Endothelial cell of umbilical vein (primary cell): ENCODE measurements around the gene STK40. TPM values are rescaled to one million over a fixed set of nuclear protein-coding genes. Genes with fewer than 3 reads are reported as not detected.

Experiments used
- BruUV-seq: library from RNA; stranded (reverse); fragments of 400-500 nt; replicated peaks from 2 replicates; lab custom pipeline; 2021; lab: Mats Ljungman, UMichigan
- CTCF ChIA-PET: fragments of 300-600, 350-600 bp; sonication (Branson Sonifier 250); formaldehyde crosslinking; loops from one replicate; lab custom pipeline; 2021; ENCODE audit warnings: antibody characterized with exemption, inconsistent platforms; lab: Charles Lee
- POLR2A ChIA-PET: fragments of 300-600, 350-600 bp; sonication (Branson Sonifier 250); formaldehyde crosslinking; loops from one replicate; lab custom pipeline; 2021; ENCODE audit warnings: antibody characterized with exemption, inconsistent platforms; lab: Charles Lee
- DNase-seq: peaks from one replicate; pipeline ENCODE4 v3.0.0-alpha.2; 2011; ENCODE audit warnings: low read depth, low spot score
- FAIRE-seq: peaks from 2 replicates; lab custom pipeline; 2011; peaks lifted over from hg19 to GRCh38; lab: Jason Lieb, UNC
- H2AFZ ChIP-seq: 2 replicates; pipeline ENCODE4 v1.6.0; 2012; ENCODE audit warnings: low read depth, low read length, control low read depth, inconsistent platforms
- H3K27ac ChIP-seq: 2 replicates; pipeline ENCODE4 v1.5.1; 2011; ENCODE audit warnings: low read depth, mild to moderate bottlenecking, control low read depth, low read length, moderate library complexity; ENCODE audit not compliant: insufficient read depth
- H3K27me3 ChIP-seq, 2 experiments: 2 replicates each; pipeline versions ENCODE4 v1.6.0 to v1.6.1; 2011; ENCODE audit warnings: low read length in 2 of 2, mixed read lengths in 1 of 2; ENCODE audit not compliant: control insufficient read depth in 2 of 2, insufficient read depth in 2 of 2
- H3K36me3 ChIP-seq, 2 experiments: 2 replicates in 1 of 2; 3 replicates in 1 of 2; pipeline ENCODE4 v1.5.1; 2011; ENCODE audit warnings: low read length in 2 of 2, mild to moderate bottlenecking in 1 of 2, moderate library complexity in 1 of 2; ENCODE audit not compliant: control insufficient read depth in 2 of 2, insufficient read depth in 2 of 2; ENCODE audit errors: extremely low read depth in 1 of 2
- H3K4me1 ChIP-seq: 3 replicates; pipeline ENCODE4 v1.5.1; 2011; ENCODE audit warnings: mild to moderate bottlenecking, low read length; ENCODE audit not compliant: control insufficient read depth, insufficient read depth; ENCODE audit errors: extremely low read depth
- H3K4me2 ChIP-seq: 2 replicates; pipeline ENCODE4 v1.6.1; 2011; ENCODE audit warnings: low read length, control low read depth, mixed read lengths; ENCODE audit not compliant: insufficient read depth
- H3K4me3 ChIP-seq, 3 experiments: fragments of 200-600 bp in 1 of 3; sonication (generic), shearing (Covaris generic) in 1 of 3; replicated peaks in 1 of 3; 2 replicates each; pipeline ENCODE4 v1.5.1; 2011 to 2016; ENCODE audit warnings: control low read depth in 3 of 3, low read length in 3 of 3, mild to moderate bottlenecking in 2 of 3, inconsistent platforms in 1 of 3, low read depth in 1 of 3, moderate library complexity in 1 of 3; ENCODE audit not compliant: insufficient read depth in 1 of 3
- H3K79me2 ChIP-seq: 2 replicates; pipeline ENCODE4 v1.6.0; 2012; ENCODE audit warnings: low read length, inconsistent platforms; ENCODE audit not compliant: control insufficient read depth, insufficient read depth
- H3K9ac ChIP-seq: replicated peaks from 2 replicates; pipeline ENCODE3; 2011; ENCODE audit warnings: low read length, control low read depth; ENCODE audit not compliant: insufficient read depth; ENCODE audit errors: extremely low read depth
- H3K9me1 ChIP-seq: replicated peaks from 3 replicates; pipeline ENCODE4 v1.6.0; 2011; ENCODE audit warnings: mild to moderate bottlenecking, low read length; ENCODE audit not compliant: control insufficient read depth, insufficient read depth; ENCODE audit errors: extremely low read depth
- H3K9me3 ChIP-seq: replicated peaks from 2 replicates; pipeline ENCODE4 v1.5.1; 2012; ENCODE audit warnings: low read length, inconsistent platforms; ENCODE audit not compliant: control insufficient read depth, insufficient read depth
- H4K20me1 ChIP-seq: replicated peaks from 2 replicates; pipeline ENCODE3; 2011; ENCODE audit warnings: mild to moderate bottlenecking, low read length; ENCODE audit not compliant: control insufficient read depth, insufficient read depth; ENCODE audit errors: extremely low read depth
- EZH2 ChIP-seq: IDR thresholded peaks from 2 replicates; pipeline ENCODE4 v1.6.1; 2012; ENCODE audit warnings: borderline replicate concordance, low read depth, mild to moderate bottlenecking, moderate library complexity, low read length, inconsistent platforms; ENCODE audit not compliant: severe bottlenecking
- GATA2 ChIP-seq: IDR thresholded peaks from 2 replicates; pipeline ENCODE4 v1.7.0; 2011; ENCODE audit warnings: low read depth, mild to moderate bottlenecking, moderate library complexity, mixed read lengths, low read length; ENCODE audit not compliant: insufficient read length, insufficient read depth
- POLR2A ChIP-seq: IDR thresholded peaks from 2 replicates; pipeline ENCODE4 v1.6.1; 2012; ENCODE audit warnings: low read depth, mild to moderate bottlenecking, control low read depth, low read length
- POLR2AphosphoS5 ChIP-seq: IDR thresholded peaks from 2 replicates; pipeline ENCODE4 v1.6.1; 2012; ENCODE audit warnings: low read depth, mild to moderate bottlenecking, control low read depth, low read length, moderate library complexity; ENCODE audit not compliant: insufficient read depth
- dilution Hi-C: fragments of 300-500 bp; cut with MboI; formaldehyde crosslinking; loops from one replicate; pipeline ENCODE4 v1.15.0; 2019; ENCODE audit warnings: low sequenced_read_pairs; ENCODE audit not compliant: extremely low pct_ligation_motif_present
- intact Hi-C: fragments of 100-400 bp; cut with micrococcal nuclease; formaldehyde crosslinking; loops from one replicate; pipeline ENCODE4 v1.10.0; 2022
- polyA plus RNA-seq, 4 experiments: library from polyadenylated mRNA; depleted of rRNA in 3 of 4; stranded (reverse) in 3 of 4; unstranded in 1 of 4; fragments of >200 nt; gene quantifications; 2 replicates each; pipeline versions ENCODE4 v1.2.1 to v1.2.3, GENCODE V29; 2011 to 2012; ENCODE audit warnings: missing spikeins in 1 of 4
- total RNA-seq: library from RNA; stranded (reverse); gene quantifications from 2 replicates; pipeline ENCODE4 v1.2.3, GENCODE V29; 2021
- TF ChIP-seq, protein P1 (sequence below): IDR thresholded peaks from 2 replicates; pipeline ENCODE4 v1.6.1; 2011; ENCODE audit not compliant: insufficient read depth, insufficient read length
- TF ChIP-seq, protein P2 (sequence below), 2 donors: IDR thresholded peaks; 1 replicate in 1 of 2; 2 replicates in 1 of 2; pipeline ENCODE4 v1.5.1; 2011; ENCODE audit warnings: low read length in 2 of 2, mild to moderate bottlenecking in 2 of 2, moderate library complexity in 2 of 2, control low read depth in 1 of 2, inconsistent platforms in 1 of 2, low read depth in 1 of 2; ENCODE audit not compliant: insufficient read depth in 1 of 2; ENCODE audit errors: extremely low read depth in 1 of 2

The STK40 gene
- total and polyA plus RNA-seq, 2 donors (not counting 3 experiments of a cell fraction or from before 2014, with no cell fraction given), result 20.8 to 36.8 TPM

DNA sequence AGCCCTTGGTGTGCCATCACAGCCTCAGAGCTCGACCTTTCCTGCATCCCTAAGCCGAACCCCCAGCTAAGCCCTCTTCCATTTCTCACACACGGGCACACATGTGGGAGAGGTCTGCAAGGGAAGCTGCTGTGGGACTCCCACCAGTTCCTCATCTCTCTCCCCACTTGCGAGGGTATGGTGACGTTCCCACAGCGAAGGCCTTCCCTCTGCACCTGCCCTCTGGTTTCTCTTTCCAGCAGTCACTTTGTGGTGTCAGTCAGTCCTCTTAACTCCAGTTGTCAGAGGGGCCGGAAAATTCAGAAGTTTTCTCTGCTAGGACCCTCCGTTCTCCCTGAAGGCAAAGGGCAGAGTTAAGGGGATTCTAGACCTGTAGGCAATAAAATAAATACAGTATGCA, 5.5 kb upstream of the STK40 start:
- BruUV-seq, result no TSS peak
- dilution Hi-C loops (no loop called here), intact Hi-C loops (no loop called here)
- no peak overlapping the region for H3K27ac ChIP-seq
- no peak for FAIRE-seq
- no peak overlapping the region for H3K9ac ChIP-seq
- POLR2A ChIA-PET, result no interaction called here
- DNase-seq, result no peak
- peaks cover 2% of the 10 kb centered on the region for H3K79me2 ChIP-seq
- H2AFZ ChIP-seq, result no peak overlapping the region
- H3K4me3 ChIP-seq, result no peak overlapping the region
- TF ChIP-seq POLR2A (no peak), POLR2AphosphoS5 (no peak)
- TF ChIP-seq, protein P1, sequence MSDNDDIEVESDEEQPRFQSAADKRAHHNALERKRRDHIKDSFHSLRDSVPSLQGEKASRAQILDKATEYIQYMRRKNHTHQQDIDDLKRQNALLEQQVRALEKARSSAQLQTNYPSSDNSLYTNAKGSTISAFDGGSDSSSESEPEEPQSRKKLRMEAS, result no peak
- no peaks in the 10 kb centered on the region for H4K20me1 ChIP-seq
- H3K4me1 ChIP-seq, result peaks cover 15% of the 10 kb centered on the region
- no peaks in the 10 kb centered on the region for H3K9me3 ChIP-seq
- no peak overlapping the region for H3K4me2 ChIP-seq
- H3K27me3 ChIP-seq, result no peaks in the 10 kb centered on the region
- CTCF ChIA-PET, result no interaction called here
- peaks cover 0 to 16% of the 10 kb centered on the region in 2 experiments for H3K36me3 ChIP-seq
- no peaks in the 10 kb centered on the region for H3K9me1 ChIP-seq

DNA sequence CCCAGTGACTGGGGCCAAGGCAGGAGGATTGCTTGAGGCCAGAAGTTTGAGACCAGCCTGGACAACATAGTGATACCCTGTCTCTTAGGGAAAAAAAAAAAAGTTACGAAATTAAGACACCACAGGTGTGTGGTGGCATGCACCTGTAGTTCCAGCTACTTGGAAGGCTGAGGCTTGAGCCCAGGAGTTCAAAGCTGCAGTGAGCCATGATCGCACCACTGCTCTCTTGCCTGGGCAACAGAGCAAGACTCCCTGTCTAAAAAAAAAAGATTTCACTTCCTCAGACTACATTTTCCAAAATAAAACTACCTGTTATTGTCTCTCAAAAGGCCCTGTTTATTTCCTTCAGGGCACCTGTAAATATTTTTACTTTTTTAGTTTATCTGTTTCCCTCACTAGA, 4.7 kb upstream of the STK40 start:
- no peak overlapping the region for H3K4me3 ChIP-seq
- DNase-seq, result no peak
- POLR2A ChIA-PET, result no interaction called here
- no peak overlapping the region for H3K9ac ChIP-seq
- no peak overlapping the region for H3K4me2 ChIP-seq
- H3K9me3 ChIP-seq, result no peaks in the 10 kb centered on the region
- H3K79me2 ChIP-seq, result peaks cover under 1% of the 10 kb centered on the region
- dilution Hi-C loops, result no loop called here
- H3K36me3 ChIP-seq, result peaks cover 0 to 16% of the 10 kb centered on the region in 2 experiments
- FAIRE-seq, result no peak
- H3K9me1 ChIP-seq, result no peaks in the 10 kb centered on the region
- H3K27me3 ChIP-seq, result no peaks in the 10 kb centered on the region
- TF ChIP-seq, protein P1, result no peak
- TF ChIP-seq, protein P2, sequence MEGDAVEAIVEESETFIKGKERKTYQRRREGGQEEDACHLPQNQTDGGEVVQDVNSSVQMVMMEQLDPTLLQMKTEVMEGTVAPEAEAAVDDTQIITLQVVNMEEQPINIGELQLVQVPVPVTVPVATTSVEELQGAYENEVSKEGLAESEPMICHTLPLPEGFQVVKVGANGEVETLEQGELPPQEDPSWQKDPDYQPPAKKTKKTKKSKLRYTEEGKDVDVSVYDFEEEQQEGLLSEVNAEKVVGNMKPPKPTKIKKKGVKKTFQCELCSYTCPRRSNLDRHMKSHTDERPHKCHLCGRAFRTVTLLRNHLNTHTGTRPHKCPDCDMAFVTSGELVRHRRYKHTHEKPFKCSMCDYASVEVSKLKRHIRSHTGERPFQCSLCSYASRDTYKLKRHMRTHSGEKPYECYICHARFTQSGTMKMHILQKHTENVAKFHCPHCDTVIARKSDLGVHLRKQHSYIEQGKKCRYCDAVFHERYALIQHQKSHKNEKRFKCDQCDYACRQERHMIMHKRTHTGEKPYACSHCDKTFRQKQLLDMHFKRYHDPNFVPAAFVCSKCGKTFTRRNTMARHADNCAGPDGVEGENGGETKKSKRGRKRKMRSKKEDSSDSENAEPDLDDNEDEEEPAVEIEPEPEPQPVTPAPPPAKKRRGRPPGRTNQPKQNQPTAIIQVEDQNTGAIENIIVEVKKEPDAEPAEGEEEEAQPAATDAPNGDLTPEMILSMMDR (IDR thresholded peaks at IDR 0.05; ENCODE audit: extremely low read depth in 1 of 2, insufficient read depth in 1 of 2, low read depth in 1 of 2, low read length in 2 of 2), result no peak
- TF ChIP-seq EZH2 (no peak), GATA2 (no peak)
- peaks cover 15% of the 10 kb centered on the region for H3K4me1 ChIP-seq
- H2AFZ ChIP-seq, result no peak overlapping the region
- no TSS peak for BruUV-seq
- H3K27ac ChIP-seq, result no peak overlapping the region
- intact Hi-C loops, result no loop called here
- CTCF ChIA-PET, result interaction anchor here (4.7 kb wide), 1 partner anchor 48 kb away, joined by 55 read pairs; no protein-coding TSS in a partner anchor
- no peaks in the 10 kb centered on the region for H4K20me1 ChIP-seq
